Left renal cortex interstitium (tissue), 4 donors: Measurements from ENCODE around the gene TNFRSF8. TPM values are rescaled to one million over a fixed set of nuclear protein-coding genes. Genes with fewer than 3 reads are reported as not detected.

Experiments
- DNase-seq, 4 donors: peaks; one replicate each; pipeline ENCODE4 v3.0.0-alpha.2; 2013; ENCODE audit warnings: low read depth in 4 of 4, low spot score in 2 of 4, missing footprints in 1 of 4
- polyA plus RNA-seq, 4 donors: library from polyadenylated mRNA; unstranded; fragments of 120-200 nt; gene quantifications; one replicate each; pipeline ENCODE4 v1.2.1, GENCODE V29; 2013; ENCODE audit not compliant: insufficient read length in 4 of 4

TNFRSF8 gene
- polyA plus RNA-seq, 4 donors: 0.28 to 0.92 (median 0.66) TPM

GRCh38 chr1:12059722-12060464 lies 3.2 kb upstream of the TNFRSF8 start:
- no peak for DNase-seq

- DNase-seq: no peak
Observed at GRCh38 chr1:12060500-12060899, 2.6 kb upstream of the TNFRSF8 start.

GRCh38 chr1:12064073-12064969 lies 1.2 kb downstream of the TNFRSF8 start:
- DNase-seq: no peak

- DNase-seq: no peak
Observed at GRCh38 chr1:12065872-12066271, 2.8 kb downstream of the TNFRSF8 start.

- DNase-seq: no peak
Observed at GRCh38 chr1:12067900-12068821, 5.1 kb downstream of the TNFRSF8 start.

- no peak for DNase-seq
Observed at GRCh38 chr1:12069623-12070244, 6.6 kb downstream of the TNFRSF8 start.

- DNase-seq: no peak
Observed at GRCh38 chr1:12071892-12072291, 8.8 kb downstream of the TNFRSF8 start.

GRCh38 chr1:12072741-12073140 lies 9.6 kb downstream of the TNFRSF8 start:
- DNase-seq: no peak

- no peak for DNase-seq
Observed at GRCh38 chr1:12073796-12074195, 10.7 kb downstream of the TNFRSF8 start.

- peak; percentile 56 to 74 (median 66) for DNase-seq
Observed at GRCh38 chr1:12075195-12076114, 12.4 kb downstream of the TNFRSF8 start.

GRCh38 chr1:12076425-12077005 lies 13.4 kb downstream of the TNFRSF8 start:
- DNase-seq: no peak

- DNase-seq: no peak
Observed at GRCh38 chr1:12078575-12078937, 15.5 kb downstream of the TNFRSF8 start.

GRCh38 chr1:12078938-12079861 lies 16.1 kb downstream of the TNFRSF8 start:
- DNase-seq: peak in 1 of 4 donors; percentile 43

GRCh38 chr1:12080156-12080555 lies 17.1 kb downstream of the TNFRSF8 start:
- DNase-seq: no peak

GRCh38 chr1:12080773-12081556 lies 17.9 kb downstream of the TNFRSF8 start:
- no peak for DNase-seq

- DNase-seq: no peak
Observed at GRCh38 chr1:12081648-12082396, 18.7 kb downstream of the TNFRSF8 start.
